K562 (cell line): ENCODE data around the gene NYAP1. TPM values are rescaled to one million over a fixed set of nuclear protein-coding genes. Genes with fewer than 3 reads are reported as not detected.
A peak's percentile ranks its signal among the peaks of the same experiment; 100 is the strongest.

Source experiments
- CREM ChIP-seq: IDR thresholded peaks from 2 replicates; pipeline ENCODE4 v1.6.1; 2014; ENCODE audit warnings: antibody characterized with exemption, low read depth
- IFI16 ChIP-seq: fragments of 250-450 bp; sonication (Bioruptor Pico); IDR thresholded peaks from 2 replicates; pipeline ENCODE4 v2.1.2; 2022; ENCODE audit warnings: mild to moderate bottlenecking, inconsistent platforms
- KLF10 ChIP-seq: fragments of 250-450 bp; sonication (Bioruptor Pico); IDR thresholded peaks from 2 replicates; pipeline ENCODE4 v1.6.1; 2021; ENCODE audit warnings: matching md5 sums
- MAZ ChIP-seq, 2 experiments: fragments of 450-650 bp in 1 of 2; sonication (generic) in 1 of 2; formaldehyde crosslinking; IDR thresholded peaks in 1 of 2; conservative IDR thresholded peaks in 1 of 2; 2 replicates each; pipeline versions ENCODE4 v1.4.0 to v1.5.0; 2020; ENCODE audit warnings: mild to moderate bottlenecking in 1 of 2, missing genetic modification reagents in 1 of 2
- NCOA4 ChIP-seq: fragments of 450-650 bp; IDR thresholded peaks from 2 replicates; pipeline ENCODE4 v1.6.1; 2018; ENCODE audit warnings: mild to moderate bottlenecking; ENCODE audit not compliant: partially characterized antibody
- NFXL1 ChIP-seq: fragments of 450-650 bp; formaldehyde crosslinking; IDR thresholded peaks from 2 replicates; pipeline ENCODE4 v1.4.0; 2021; ENCODE audit warnings: mild to moderate bottlenecking
- NONO ChIP-seq, 2 experiments: fragments of 200-400 bp in 1 of 2; fragments of 450-650 bp in 1 of 2; formaldehyde crosslinking in 1 of 2; IDR thresholded peaks; 2 replicates each; pipeline ENCODE4 v1.6.1; 2017; ENCODE audit warnings: low read depth in 2 of 2, mild to moderate bottlenecking in 2 of 2, moderate library complexity in 2 of 2, low read length in 1 of 2
- PML ChIP-seq: IDR thresholded peaks from 2 replicates; pipeline ENCODE4 v1.6.1; 2012; ENCODE audit warnings: low read length, inconsistent platforms
- POLR2AphosphoS5 ChIP-seq: IDR thresholded peaks from 2 replicates; pipeline ENCODE4 v1.6.1; 2011; ENCODE audit warnings: mild to moderate bottlenecking, low read depth, low read length, moderate library complexity; ENCODE audit not compliant: control insufficient read depth, insufficient read depth
- POLR3A ChIP-seq: IDR thresholded peaks from 2 replicates; pipeline ENCODE4 v1.6.1; 2011; ENCODE audit warnings: borderline replicate concordance, mild to moderate bottlenecking, moderate library complexity; ENCODE audit not compliant: insufficient read length, insufficient read depth; ENCODE audit errors: extremely low read depth
- polyA plus RNA-seq, 8 experiments: library from polyadenylated mRNA; depleted of rRNA in 4 of 8; stranded (reverse) in 5 of 8; unstranded in 3 of 8; fragments of >200 nt; fragmentation: Nextera tagmentation in 2 of 8; fragmentation: Illumina TruSeq in 1 of 8; extraction: Ambion mirVana in 2 of 8; extraction: Trizol in 1 of 8; gene quantifications; 2 replicates each; pipeline versions ENCODE4 v1.2.1 to v1.2.3, GENCODE V29; 2011 to 2014; ENCODE audit warnings: inconsistent platforms in 1 of 8, missing spikeins in 1 of 8
- total RNA-seq, 7 experiments: library from RNA; depleted of rRNA in 6 of 7; stranded (reverse); fragments of >200 nt in 6 of 7; fragmentation: Illumina TruSeq in 2 of 7; extraction: Trizol in 2 of 7; gene quantifications; 2 replicates each; pipeline versions ENCODE4 v1.2.1 to v1.2.3, GENCODE V29; 2011 to 2021; ENCODE audit warnings: low replicate concordance in 1 of 7
- TF ChIP-seq, protein P1 (sequence below), 2 experiments: IDR thresholded peaks in 1 of 2; conservative IDR thresholded peaks in 1 of 2; 2 replicates each; pipeline ENCODE4 v1.6.1; 2016; ENCODE audit warnings: low read depth in 2 of 2, mild to moderate bottlenecking in 1 of 2, missing compliant biosample characterization in 1 of 2, missing genetic modification characterization in 1 of 2, moderate library complexity in 1 of 2
- TF ChIP-seq, protein P2 (sequence below): sonication (generic); formaldehyde crosslinking; IDR thresholded peaks from 2 replicates; pipeline ENCODE4 v1.8.0; 2022; ENCODE audit warnings: missing genetic modification reagents, mild to moderate bottlenecking, moderate library complexity, borderline replicate concordance
- TF ChIP-seq, protein P3 (sequence below): fragments of 250-450 bp; sonication (Bioruptor Pico); IDR thresholded peaks from 2 replicates; pipeline ENCODE4 v1.4.0; 2020; ENCODE audit warnings: mild to moderate bottlenecking, moderate library complexity
- TF ChIP-seq, protein P4 (sequence below), 2 experiments: IDR thresholded peaks; 2 replicates each; pipeline ENCODE4 v1.6.1; 2011; ENCODE audit warnings: borderline replicate concordance in 1 of 2, control low read depth in 1 of 2, low read depth in 1 of 2, low read length in 1 of 2, mild to moderate bottlenecking in 1 of 2, mixed read lengths in 1 of 2, moderate library complexity in 1 of 2; ENCODE audit not compliant: insufficient read depth in 1 of 2, insufficient read length in 1 of 2, poor library complexity in 1 of 2, severe bottlenecking in 1 of 2; ENCODE audit errors: extremely low read depth in 1 of 2
- TF ChIP-seq, protein P5 (sequence below): fragments of 450-650 bp; IDR thresholded peaks from 2 replicates; pipeline ENCODE4 v1.6.1; 2016

The NYAP1 gene
- total and polyA plus RNA-seq, 9 of the 15 experiments (the other 6 are each of a cell fraction or from before 2014, with no cell fraction given) = 0.11 to 0.88 (median 0.22) TPM; not detected in 2

DNA sequence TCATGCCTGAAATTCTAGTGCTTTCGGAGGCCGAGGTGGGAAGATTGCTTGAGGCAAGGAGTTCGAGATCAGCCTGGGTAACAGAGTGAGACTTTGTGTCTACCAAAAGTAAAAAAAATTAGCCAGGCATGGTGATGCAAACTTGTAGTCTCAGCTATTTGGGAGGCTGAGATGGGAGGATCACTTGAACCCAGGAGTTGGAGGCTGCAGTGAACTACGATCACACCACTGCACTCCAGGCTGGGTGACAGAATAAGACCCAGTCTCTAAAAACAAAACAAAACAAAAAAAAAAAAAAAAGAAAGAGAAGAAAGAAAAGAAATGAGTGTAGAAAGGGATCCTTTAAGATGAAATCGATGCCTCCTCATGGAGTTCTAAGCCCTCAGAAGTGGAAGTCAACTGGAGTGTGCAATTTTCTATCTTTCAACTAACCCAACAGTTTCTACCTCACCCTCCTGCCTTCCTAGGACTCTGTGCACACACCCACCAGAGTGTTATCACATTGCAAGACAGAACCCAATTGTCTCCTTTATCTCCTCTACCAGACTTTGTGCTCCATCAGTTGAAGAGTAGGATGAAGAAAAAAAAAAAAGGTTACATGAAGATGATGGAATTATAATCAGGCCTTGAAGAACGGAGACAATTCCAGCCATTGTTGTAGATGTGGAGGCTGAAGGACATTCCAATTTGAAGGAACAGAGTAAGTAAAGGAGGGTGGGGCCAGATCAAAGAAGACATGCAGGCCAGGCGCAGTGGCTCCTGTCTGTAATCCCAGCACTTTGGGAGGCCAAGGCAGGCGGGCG lies 26.9 kb downstream of the NYAP1 start (continued):
- TF ChIP-seq, protein P1, sequence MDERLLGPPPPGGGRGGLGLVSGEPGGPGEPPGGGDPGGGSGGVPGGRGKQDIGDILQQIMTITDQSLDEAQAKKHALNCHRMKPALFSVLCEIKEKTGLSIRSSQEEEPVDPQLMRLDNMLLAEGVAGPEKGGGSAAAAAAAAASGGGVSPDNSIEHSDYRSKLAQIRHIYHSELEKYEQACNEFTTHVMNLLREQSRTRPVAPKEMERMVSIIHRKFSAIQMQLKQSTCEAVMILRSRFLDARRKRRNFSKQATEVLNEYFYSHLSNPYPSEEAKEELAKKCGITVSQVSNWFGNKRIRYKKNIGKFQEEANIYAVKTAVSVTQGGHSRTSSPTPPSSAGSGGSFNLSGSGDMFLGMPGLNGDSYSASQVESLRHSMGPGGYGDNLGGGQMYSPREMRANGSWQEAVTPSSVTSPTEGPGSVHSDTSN (CRISPR knock-in tag; IDR thresholded peaks at IDR 0.05; ENCODE audit: low read depth) = no peak
- TF ChIP-seq, protein P1 (tag; conservative IDR thresholded peaks at IDR 0.05; ENCODE audit: low read depth) = peak; percentile 61; the same call in 1 of the 2 replicates
- no peak for TF ChIP-seq KLF10 (CRISPR knock-in tag)
- TF ChIP-seq, protein P2, sequence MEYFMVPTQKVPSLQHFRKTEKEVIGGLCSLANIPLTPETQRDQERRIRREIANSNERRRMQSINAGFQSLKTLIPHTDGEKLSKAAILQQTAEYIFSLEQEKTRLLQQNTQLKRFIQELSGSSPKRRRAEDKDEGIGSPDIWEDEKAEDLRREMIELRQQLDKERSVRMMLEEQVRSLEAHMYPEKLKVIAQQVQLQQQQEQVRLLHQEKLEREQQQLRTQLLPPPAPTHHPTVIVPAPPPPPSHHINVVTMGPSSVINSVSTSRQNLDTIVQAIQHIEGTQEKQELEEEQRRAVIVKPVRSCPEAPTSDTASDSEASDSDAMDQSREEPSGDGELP = no peak
- TF ChIP-seq, protein P3, sequence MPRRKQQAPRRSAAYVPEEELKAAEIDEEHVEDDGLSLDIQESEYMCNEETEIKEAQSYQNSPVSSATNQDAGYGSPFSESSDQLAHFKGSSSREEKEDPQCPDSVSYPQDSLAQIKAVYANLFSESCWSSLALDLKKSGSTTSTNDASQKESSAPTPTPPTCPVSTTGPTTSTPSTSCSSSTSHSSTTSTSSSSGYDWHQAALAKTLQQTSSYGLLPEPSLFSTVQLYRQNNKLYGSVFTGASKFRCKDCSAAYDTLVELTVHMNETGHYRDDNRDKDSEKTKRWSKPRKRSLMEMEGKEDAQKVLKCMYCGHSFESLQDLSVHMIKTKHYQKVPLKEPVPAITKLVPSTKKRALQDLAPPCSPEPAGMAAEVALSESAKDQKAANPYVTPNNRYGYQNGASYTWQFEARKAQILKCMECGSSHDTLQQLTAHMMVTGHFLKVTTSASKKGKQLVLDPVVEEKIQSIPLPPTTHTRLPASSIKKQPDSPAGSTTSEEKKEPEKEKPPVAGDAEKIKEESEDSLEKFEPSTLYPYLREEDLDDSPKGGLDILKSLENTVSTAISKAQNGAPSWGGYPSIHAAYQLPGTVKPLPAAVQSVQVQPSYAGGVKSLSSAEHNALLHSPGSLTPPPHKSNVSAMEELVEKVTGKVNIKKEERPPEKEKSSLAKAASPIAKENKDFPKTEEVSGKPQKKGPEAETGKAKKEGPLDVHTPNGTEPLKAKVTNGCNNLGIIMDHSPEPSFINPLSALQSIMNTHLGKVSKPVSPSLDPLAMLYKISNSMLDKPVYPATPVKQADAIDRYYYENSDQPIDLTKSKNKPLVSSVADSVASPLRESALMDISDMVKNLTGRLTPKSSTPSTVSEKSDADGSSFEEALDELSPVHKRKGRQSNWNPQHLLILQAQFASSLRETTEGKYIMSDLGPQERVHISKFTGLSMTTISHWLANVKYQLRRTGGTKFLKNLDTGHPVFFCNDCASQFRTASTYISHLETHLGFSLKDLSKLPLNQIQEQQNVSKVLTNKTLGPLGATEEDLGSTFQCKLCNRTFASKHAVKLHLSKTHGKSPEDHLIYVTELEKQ (CRISPR knock-in tag) = no peak
- TF ChIP-seq, protein P4, sequence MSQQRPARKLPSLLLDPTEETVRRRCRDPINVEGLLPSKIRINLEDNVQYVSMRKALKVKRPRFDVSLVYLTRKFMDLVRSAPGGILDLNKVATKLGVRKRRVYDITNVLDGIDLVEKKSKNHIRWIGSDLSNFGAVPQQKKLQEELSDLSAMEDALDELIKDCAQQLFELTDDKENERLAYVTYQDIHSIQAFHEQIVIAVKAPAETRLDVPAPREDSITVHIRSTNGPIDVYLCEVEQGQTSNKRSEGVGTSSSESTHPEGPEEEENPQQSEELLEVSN (IDR thresholded peaks at IDR 0.05; ENCODE audit: borderline replicate concordance in 1 of 2, extremely low read depth in 1 of 2, insufficient read depth in 1 of 2, insufficient read length in 1 of 2, low read depth in 1 of 2, low read length in 1 of 2, poor library complexity in 1 of 2, severe bottlenecking in 1 of 2) = no peak
- peak; percentile 92 for TF ChIP-seq POLR2AphosphoS5
- no peak for TF ChIP-seq POLR3A
- no peak for TF ChIP-seq NFXL1 (CRISPR knock-in tag)
- TF ChIP-seq IFI16 (CRISPR knock-in tag) = no peak
- TF ChIP-seq CREM = peak; percentile 71
- TF ChIP-seq NCOA4 = peak; percentile 43
- TF ChIP-seq MAZ (CRISPR knock-in tag; conservative IDR thresholded peaks at IDR 0.05 in 1 of 2, IDR thresholded peaks at IDR 0.05 in 1 of 2) = peak; percentile 22 to 57; a peak in 1 of 4 replicates
- TF ChIP-seq, protein P5, sequence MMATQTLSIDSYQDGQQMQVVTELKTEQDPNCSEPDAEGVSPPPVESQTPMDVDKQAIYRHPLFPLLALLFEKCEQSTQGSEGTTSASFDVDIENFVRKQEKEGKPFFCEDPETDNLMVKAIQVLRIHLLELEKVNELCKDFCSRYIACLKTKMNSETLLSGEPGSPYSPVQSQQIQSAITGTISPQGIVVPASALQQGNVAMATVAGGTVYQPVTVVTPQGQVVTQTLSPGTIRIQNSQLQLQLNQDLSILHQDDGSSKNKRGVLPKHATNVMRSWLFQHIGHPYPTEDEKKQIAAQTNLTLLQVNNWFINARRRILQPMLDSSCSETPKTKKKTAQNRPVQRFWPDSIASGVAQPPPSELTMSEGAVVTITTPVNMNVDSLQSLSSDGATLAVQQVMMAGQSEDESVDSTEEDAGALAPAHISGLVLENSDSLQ = peak; percentile 44; the same call in 1 of the 2 replicates
- no peak for TF ChIP-seq NONO (IDR thresholded peaks at IDR 0.05; ENCODE audit: low read depth in 2 of 2, low read length in 1 of 2)
- peak; percentile 86 for TF ChIP-seq PML
